Astrocyte (in vitro differentiated cells and primary cell): ENCODE results near the gene ANKRD24.

Experiments used
- EZH2 ChIP-seq: IDR thresholded peaks from 2 replicates; pipeline ENCODE4 v1.6.1; 2012; ENCODE audit warnings: mild to moderate bottlenecking, low read length, inconsistent platforms; ENCODE audit not compliant: insufficient read depth
- TF ChIP-seq, protein P1 (sequence below): IDR thresholded peaks from 2 replicates; pipeline ENCODE4 v1.5.1; 2011; ENCODE audit warnings: low read depth, mild to moderate bottlenecking, inconsistent platforms, low read length, moderate library complexity; ENCODE audit not compliant: insufficient read depth

DNA sequence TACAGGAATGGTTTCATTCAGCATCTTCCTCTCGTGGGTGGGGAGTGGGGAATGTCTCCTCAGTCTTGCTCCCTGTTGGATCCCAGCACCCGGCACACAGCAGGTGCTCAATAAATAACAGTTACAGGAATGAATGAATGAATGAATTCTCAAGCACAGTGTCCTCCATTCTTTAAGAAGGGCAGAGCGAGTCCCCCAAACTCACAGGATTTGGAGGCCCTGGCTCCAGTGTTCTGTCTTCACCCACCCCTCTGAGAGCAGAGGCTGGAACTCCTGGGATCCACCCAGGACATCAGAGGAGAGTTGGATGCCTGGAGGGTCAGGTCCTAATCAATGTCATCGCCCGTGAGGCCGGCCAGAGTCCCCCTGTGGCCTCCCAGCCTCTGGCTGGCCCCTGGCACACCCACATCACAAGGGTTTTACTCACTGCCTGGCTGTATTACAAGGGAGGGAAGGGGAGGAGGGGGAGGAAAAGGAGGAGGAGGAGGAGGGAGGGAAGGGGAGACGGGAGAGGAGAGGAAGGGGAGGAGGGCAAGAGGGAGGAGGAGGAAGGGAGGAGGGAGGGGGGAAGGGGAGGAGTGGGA lies 37.7 kb upstream of the ANKRD24 start:
- TF ChIP-seq, protein P1, sequence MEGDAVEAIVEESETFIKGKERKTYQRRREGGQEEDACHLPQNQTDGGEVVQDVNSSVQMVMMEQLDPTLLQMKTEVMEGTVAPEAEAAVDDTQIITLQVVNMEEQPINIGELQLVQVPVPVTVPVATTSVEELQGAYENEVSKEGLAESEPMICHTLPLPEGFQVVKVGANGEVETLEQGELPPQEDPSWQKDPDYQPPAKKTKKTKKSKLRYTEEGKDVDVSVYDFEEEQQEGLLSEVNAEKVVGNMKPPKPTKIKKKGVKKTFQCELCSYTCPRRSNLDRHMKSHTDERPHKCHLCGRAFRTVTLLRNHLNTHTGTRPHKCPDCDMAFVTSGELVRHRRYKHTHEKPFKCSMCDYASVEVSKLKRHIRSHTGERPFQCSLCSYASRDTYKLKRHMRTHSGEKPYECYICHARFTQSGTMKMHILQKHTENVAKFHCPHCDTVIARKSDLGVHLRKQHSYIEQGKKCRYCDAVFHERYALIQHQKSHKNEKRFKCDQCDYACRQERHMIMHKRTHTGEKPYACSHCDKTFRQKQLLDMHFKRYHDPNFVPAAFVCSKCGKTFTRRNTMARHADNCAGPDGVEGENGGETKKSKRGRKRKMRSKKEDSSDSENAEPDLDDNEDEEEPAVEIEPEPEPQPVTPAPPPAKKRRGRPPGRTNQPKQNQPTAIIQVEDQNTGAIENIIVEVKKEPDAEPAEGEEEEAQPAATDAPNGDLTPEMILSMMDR = no peak
- TF ChIP-seq EZH2 = no peak
